Right ventricle myocardium inferior (tissue), 1 donor: ENCODE measurements around the gene RBM20. TPM values are rescaled to one million over a fixed set of nuclear protein-coding genes. Genes with fewer than 3 reads are reported as not detected.
A peak's percentile ranks its signal among the peaks of the same experiment; 100 is the strongest.
"Not testable (repeated sequence)": the region's sequence is repeated elsewhere in the genome, so short reads cannot be mapped to it uniquely, and the experiment has no call there.

Source experiments
- ATAC-seq: fragments of 200-7000 bp; cut with Tn5 transposase; one replicate; pipeline ENCODE4 v1.9.1; 2020; ENCODE audit warnings: mild to moderate bottlenecking, moderate library complexity
- DNase-seq: peaks from one replicate; pipeline ENCODE4 v3.0.0; 2021; ENCODE audit errors: missing footprints
- intact Hi-C: fragments of 100-400 bp; cut with DNase I; formaldehyde crosslinking; loops from one replicate; pipeline ENCODE4 v1.11.0; 2022
- total RNA-seq: library from RNA; stranded (reverse); fragmentation: NEBNext Ultra II Directional; extraction: Animal tissue kit (Norgen Biotek cat#: 25700); gene quantifications from one replicate; pipeline ENCODE4 v1.2.1, GENCODE V29; 2021
- donor health status: DM: no; HTN: yes; CAD: no; lungs with severe emphysema.

The RBM20 gene
- total RNA-seq, 1 donor from 2014 or later, result 103 TPM

- intact Hi-C loops, result loop anchor here (10.0 kb wide), 1 partner anchor 595 kb away; no protein-coding TSS in a partner anchor
- ATAC-seq (no peak), DNase-seq (no peak)
Measured at GRCh38 chr10:110619514-110620397, 24.4 kb upstream of the RBM20 start.

DNA sequence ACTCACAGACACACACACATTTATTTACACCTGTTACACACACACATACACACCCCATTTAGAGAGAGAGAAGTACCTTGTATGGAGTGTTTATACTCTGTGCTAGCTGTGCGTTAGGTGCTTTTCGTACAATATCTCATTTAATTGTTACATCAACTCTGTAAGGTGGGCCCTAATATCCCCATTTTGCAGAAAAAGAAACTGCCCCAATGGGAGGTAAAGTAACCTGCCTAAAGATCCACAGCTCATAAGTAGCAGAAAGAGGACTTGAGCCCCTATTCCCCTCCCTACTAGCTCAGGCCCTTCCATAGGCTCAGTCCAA is 23.8 kb upstream of the RBM20 start:
- ATAC-seq, result no peak
- DNase-seq, result no peak
- intact Hi-C loops, result no loop called here

GRCh38 chr10:110623316-110623715 is 20.8 kb upstream of the RBM20 start:
- DNase-seq, ATAC-seq, intact Hi-C loops: not testable (repeated sequence)

- intact Hi-C loops, result no loop called here
- no peak for DNase-seq
- no peak for ATAC-seq
Measured at GRCh38 chr10:110625356-110625894, 18.7 kb upstream of the RBM20 start.

GRCh38 chr10:110625951-110626855 is 17.9 kb upstream of the RBM20 start:
- no peak for ATAC-seq
- intact Hi-C loops, result no loop called here

DNA sequence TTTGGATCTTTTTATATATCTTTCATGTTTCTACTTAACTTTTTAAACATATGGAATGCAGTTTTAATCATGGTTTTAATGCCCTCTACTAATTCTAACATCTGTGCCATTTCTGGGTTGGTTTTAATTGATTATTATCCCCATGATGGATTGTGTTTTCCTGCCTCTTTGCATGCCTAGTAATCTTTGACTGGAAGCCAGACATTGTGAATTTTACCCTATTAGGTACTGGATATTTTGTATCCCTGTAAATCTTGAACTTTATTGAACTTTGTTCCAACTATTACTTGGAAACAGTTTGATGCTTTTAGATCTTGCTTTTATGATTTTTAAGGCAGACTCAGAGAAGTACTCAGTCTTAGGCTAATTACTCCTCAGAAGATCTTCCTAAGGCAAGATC is 16.0 kb upstream of the RBM20 start:
- DNase-seq, result no peak
- intact Hi-C loops, result no loop called here
- no peak for ATAC-seq

More at GRCh38 chr10:110625951-110626855, 17.9 kb upstream of the RBM20 start:
- no peak for DNase-seq

DNA sequence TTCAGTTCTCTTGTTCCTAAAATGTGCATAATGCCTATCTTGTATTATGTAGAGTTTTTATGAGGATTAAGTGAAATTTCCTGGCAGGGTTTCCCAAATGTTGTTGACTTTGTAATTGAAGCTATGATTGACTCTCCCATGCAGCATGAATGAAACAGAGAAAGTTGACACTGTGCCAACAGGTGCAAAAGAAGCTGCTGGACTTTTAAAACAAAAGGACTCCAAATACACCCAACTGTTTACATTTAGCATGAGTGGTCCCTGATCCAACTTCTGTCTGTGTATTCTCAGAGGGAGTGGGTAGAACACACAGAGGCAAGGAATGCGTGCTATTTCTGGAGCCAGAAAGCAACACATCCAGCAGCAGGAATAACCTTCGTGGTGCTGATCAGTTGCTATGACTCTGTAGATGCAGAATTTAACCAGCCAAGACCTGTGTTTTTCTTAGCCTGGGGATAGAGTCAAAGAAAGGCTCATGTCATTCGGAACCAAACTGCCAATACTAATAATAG is 14.4 kb upstream of the RBM20 start:
- intact Hi-C loops, result no loop called here
- ATAC-seq (peak; percentile 87), DNase-seq (no peak)

- intact Hi-C loops, result no loop called here
- DNase-seq (no peak), ATAC-seq (no peak)
Measured at GRCh38 chr10:110631934-110632333, 12.2 kb upstream of the RBM20 start.

DNA sequence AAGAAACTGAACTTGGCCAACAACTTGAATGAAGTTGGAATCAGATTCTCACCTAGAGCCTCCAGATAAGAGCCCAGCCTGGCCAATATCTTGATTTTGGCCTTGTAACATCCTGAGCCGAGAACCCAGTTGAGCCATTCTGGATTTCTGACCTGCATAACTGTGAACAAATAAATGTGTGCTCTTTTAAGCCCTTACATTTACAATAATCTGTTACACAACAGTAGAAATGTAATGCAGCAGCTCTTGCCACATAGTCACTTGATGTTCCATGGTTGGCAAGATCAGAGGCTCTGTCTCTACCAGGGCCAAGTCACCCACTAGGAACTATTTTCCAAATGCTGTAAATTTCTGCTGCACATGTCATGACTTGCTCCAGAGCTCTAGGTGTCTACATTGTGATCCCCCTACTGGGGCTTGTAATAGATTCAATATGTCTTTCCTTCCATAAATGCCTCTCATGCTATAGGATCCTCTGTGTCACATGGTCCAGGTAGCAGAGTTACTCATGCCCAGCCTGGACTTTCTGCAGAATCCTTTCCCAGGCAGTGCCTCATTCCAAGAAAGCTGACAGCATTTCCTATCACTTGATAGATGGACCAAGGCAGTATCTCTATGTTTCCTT is 11.4 kb upstream of the RBM20 start:
- DNase-seq, result no peak
- ATAC-seq, result no peak
- intact Hi-C loops, result no loop called here

DNA sequence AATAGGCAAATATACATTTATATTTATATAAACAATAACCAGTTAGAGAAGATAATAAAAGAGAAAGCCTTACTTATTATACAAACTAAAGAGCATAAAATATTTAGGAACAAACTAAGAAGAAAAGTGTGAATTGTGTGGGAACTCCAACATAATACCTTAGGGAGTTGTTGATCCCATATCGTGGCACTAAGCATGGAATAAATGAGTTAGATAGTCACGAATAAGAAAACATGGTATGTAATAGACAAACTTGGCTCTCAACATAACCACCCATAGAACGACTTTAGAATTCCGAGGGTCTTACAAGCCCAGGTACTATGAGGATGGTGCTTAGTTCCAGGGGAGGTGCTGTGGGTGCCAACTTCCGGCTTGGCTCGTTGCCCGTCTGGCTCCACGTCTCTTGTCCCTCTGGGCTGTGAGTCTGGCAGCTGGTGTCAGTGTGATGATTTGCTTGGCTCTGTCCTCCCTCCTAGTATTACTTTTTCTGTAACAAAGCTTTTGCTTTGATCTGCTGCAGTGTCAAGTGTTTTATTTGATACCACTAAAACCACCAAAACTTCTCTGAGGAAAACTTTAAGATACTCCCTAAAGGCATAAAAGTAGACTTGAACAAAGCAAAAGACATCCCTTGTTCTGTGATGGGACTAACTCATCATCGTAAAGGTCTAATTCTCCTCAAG is 9.5 kb upstream of the RBM20 start:
- DNase-seq, result peak; percentile 80

GRCh38 chr10:110636572-110636931 is 7.6 kb upstream of the RBM20 start:
- intact Hi-C loops, result no loop called here
- ATAC-seq (no peak), DNase-seq (no peak)

More for the DNA sequence above, 9.5 kb upstream of the RBM20 start:
- intact Hi-C loops, result no loop called here
- peak; percentile 49 for ATAC-seq

GRCh38 chr10:110636932-110637557 is 7.1 kb upstream of the RBM20 start:
- intact Hi-C loops, result no loop called here
- DNase-seq (no peak), ATAC-seq (peak; percentile 80)

DNA sequence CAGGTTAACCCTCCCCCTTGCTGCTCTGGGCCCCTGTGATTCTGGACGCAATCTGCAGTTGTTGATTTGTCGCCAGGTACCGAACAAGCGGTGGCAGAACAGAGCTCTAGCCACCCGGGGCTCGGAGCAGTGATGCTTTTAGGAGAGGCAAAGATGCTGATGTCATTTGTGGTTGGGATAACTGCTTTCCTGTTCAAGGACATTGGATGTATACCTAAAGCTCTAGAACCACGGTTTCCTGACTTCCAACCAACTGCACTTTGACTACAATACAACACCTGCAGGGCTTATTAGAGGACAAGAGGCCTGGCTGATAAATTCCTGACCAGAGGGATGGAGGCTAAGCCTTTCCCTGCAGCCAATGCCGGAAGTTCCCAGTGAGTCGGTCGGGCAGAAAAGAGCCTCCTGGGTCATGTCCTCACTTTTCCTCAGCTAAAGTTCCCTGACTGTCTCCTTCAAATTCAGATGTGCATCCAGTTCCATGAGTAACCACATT is 6.5 kb upstream of the RBM20 start:
- ATAC-seq (peak; percentile 15), DNase-seq (no peak)
- intact Hi-C loops, result no loop called here

DNA sequence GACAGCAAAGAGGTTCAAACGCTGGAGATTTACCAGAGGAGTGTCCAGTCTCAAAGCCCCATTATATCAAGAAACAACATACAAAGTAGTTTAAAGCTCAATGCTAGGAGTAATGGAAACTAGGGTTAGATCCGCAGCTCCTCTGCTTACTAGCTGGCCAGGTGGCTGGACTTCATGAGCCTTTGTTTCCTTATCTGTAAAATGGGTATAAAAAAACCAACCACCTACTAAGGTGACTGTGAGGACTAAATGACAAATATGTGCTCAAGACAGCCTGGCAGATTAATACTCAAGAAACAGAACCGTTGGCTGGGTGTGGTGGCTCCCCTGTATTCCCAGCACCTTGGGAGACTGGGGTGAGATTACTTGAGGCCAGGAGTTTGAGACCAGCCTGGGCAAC is 5.8 kb upstream of the RBM20 start:
- intact Hi-C loops, result no loop called here
- DNase-seq (no peak), ATAC-seq (no peak)

- DNase-seq, intact Hi-C loops, ATAC-seq: not testable (repeated sequence)
Measured at GRCh38 chr10:110639046-110639445, 5.1 kb upstream of the RBM20 start.

GRCh38 chr10:110639858-110640257 is 4.3 kb upstream of the RBM20 start:
- intact Hi-C loops, result loop anchor here (5.0 to 10.0 kb wide), 2 partner anchors 137 to 245 kb away; no protein-coding TSS in a partner anchor
- ATAC-seq, DNase-seq: not testable (repeated sequence)

GRCh38 chr10:110641256-110641655 is 2.9 kb upstream of the RBM20 start:
- peak; percentile 76 for DNase-seq
- peak; percentile 52 for ATAC-seq
- intact Hi-C loops, result loop anchor here (5.0 to 10.0 kb wide), 2 partner anchors 136 to 244 kb away; no protein-coding TSS in a partner anchor
